Endothelial cell of umbilical vein (primary cell): ENCODE results near the gene IL5RA. TPM values are rescaled to one million over a fixed set of nuclear protein-coding genes. Genes with fewer than 3 reads are reported as not detected.

Experiments
- BruUV-seq: library from RNA; stranded (reverse); fragments of 400-500 nt; replicated peaks from 2 replicates; lab custom pipeline; 2021; lab: Mats Ljungman, UMichigan
- CTCF ChIA-PET: fragments of 300-600, 350-600 bp; sonication (Branson Sonifier 250); formaldehyde crosslinking; loops from one replicate; lab custom pipeline; 2021; ENCODE audit warnings: antibody characterized with exemption, inconsistent platforms; lab: Charles Lee
- POLR2A ChIA-PET: fragments of 300-600, 350-600 bp; sonication (Branson Sonifier 250); formaldehyde crosslinking; loops from one replicate; lab custom pipeline; 2021; ENCODE audit warnings: antibody characterized with exemption, inconsistent platforms; lab: Charles Lee
- DNase-seq: peaks from one replicate; pipeline ENCODE4 v3.0.0-alpha.2; 2011; ENCODE audit warnings: low read depth, low spot score
- FAIRE-seq: peaks from 2 replicates; lab custom pipeline; 2011; peaks lifted over from hg19 to GRCh38; lab: Jason Lieb, UNC
- H2AFZ ChIP-seq: 2 replicates; pipeline ENCODE4 v1.6.0; 2012; ENCODE audit warnings: low read depth, low read length, control low read depth, inconsistent platforms
- H3K27ac ChIP-seq: 2 replicates; pipeline ENCODE4 v1.5.1; 2011; ENCODE audit warnings: low read depth, mild to moderate bottlenecking, control low read depth, low read length, moderate library complexity; ENCODE audit not compliant: insufficient read depth
- H3K27me3 ChIP-seq, 2 experiments: 2 replicates each; pipeline versions ENCODE4 v1.6.0 to v1.6.1; 2011; ENCODE audit warnings: low read length in 2 of 2, mixed read lengths in 1 of 2; ENCODE audit not compliant: control insufficient read depth in 2 of 2, insufficient read depth in 2 of 2
- H3K36me3 ChIP-seq, 2 experiments: 2 replicates in 1 of 2; 3 replicates in 1 of 2; pipeline ENCODE4 v1.5.1; 2011; ENCODE audit warnings: low read length in 2 of 2, mild to moderate bottlenecking in 1 of 2, moderate library complexity in 1 of 2; ENCODE audit not compliant: control insufficient read depth in 2 of 2, insufficient read depth in 2 of 2; ENCODE audit errors: extremely low read depth in 1 of 2
- H3K4me1 ChIP-seq: 3 replicates; pipeline ENCODE4 v1.5.1; 2011; ENCODE audit warnings: mild to moderate bottlenecking, low read length; ENCODE audit not compliant: control insufficient read depth, insufficient read depth; ENCODE audit errors: extremely low read depth
- H3K4me2 ChIP-seq: 2 replicates; pipeline ENCODE4 v1.6.1; 2011; ENCODE audit warnings: low read length, control low read depth, mixed read lengths; ENCODE audit not compliant: insufficient read depth
- H3K4me3 ChIP-seq, 3 experiments: fragments of 200-600 bp in 1 of 3; sonication (generic), shearing (Covaris generic) in 1 of 3; replicated peaks in 1 of 3; 2 replicates each; pipeline ENCODE4 v1.5.1; 2011 to 2016; ENCODE audit warnings: control low read depth in 3 of 3, low read length in 3 of 3, mild to moderate bottlenecking in 2 of 3, inconsistent platforms in 1 of 3, low read depth in 1 of 3, moderate library complexity in 1 of 3; ENCODE audit not compliant: insufficient read depth in 1 of 3
- H3K79me2 ChIP-seq: 2 replicates; pipeline ENCODE4 v1.6.0; 2012; ENCODE audit warnings: low read length, inconsistent platforms; ENCODE audit not compliant: control insufficient read depth, insufficient read depth
- H3K9ac ChIP-seq: replicated peaks from 2 replicates; pipeline ENCODE3; 2011; ENCODE audit warnings: low read length, control low read depth; ENCODE audit not compliant: insufficient read depth; ENCODE audit errors: extremely low read depth
- H3K9me1 ChIP-seq: replicated peaks from 3 replicates; pipeline ENCODE4 v1.6.0; 2011; ENCODE audit warnings: mild to moderate bottlenecking, low read length; ENCODE audit not compliant: control insufficient read depth, insufficient read depth; ENCODE audit errors: extremely low read depth
- H3K9me3 ChIP-seq: replicated peaks from 2 replicates; pipeline ENCODE4 v1.5.1; 2012; ENCODE audit warnings: low read length, inconsistent platforms; ENCODE audit not compliant: control insufficient read depth, insufficient read depth
- H4K20me1 ChIP-seq: replicated peaks from 2 replicates; pipeline ENCODE3; 2011; ENCODE audit warnings: mild to moderate bottlenecking, low read length; ENCODE audit not compliant: control insufficient read depth, insufficient read depth; ENCODE audit errors: extremely low read depth
- CTCF ChIP-seq, 2 donors: IDR thresholded peaks; 1 replicate in 1 of 2; 2 replicates in 1 of 2; pipeline ENCODE4 v1.5.1; 2011; ENCODE audit warnings: low read length in 2 of 2, mild to moderate bottlenecking in 2 of 2, moderate library complexity in 2 of 2, control low read depth in 1 of 2, inconsistent platforms in 1 of 2, low read depth in 1 of 2; ENCODE audit not compliant: insufficient read depth in 1 of 2; ENCODE audit errors: extremely low read depth in 1 of 2
- EZH2 ChIP-seq: IDR thresholded peaks from 2 replicates; pipeline ENCODE4 v1.6.1; 2012; ENCODE audit warnings: borderline replicate concordance, low read depth, mild to moderate bottlenecking, moderate library complexity, low read length, inconsistent platforms; ENCODE audit not compliant: severe bottlenecking
- FOS ChIP-seq: IDR thresholded peaks from 2 replicates; pipeline ENCODE4 v1.6.1; 2011; ENCODE audit warnings: mild to moderate bottlenecking, low read length, moderate library complexity, borderline replicate concordance; ENCODE audit not compliant: insufficient read depth
- GATA2 ChIP-seq: IDR thresholded peaks from 2 replicates; pipeline ENCODE4 v1.7.0; 2011; ENCODE audit warnings: low read depth, mild to moderate bottlenecking, moderate library complexity, mixed read lengths, low read length; ENCODE audit not compliant: insufficient read length, insufficient read depth
- JUN ChIP-seq: IDR thresholded peaks from 2 replicates; pipeline ENCODE4 v1.6.1; 2011; ENCODE audit warnings: borderline replicate concordance, low read depth; ENCODE audit not compliant: insufficient read length, insufficient read depth
- MAX ChIP-seq: IDR thresholded peaks from 2 replicates; pipeline ENCODE4 v1.6.1; 2011; ENCODE audit not compliant: insufficient read depth, insufficient read length
- MYC ChIP-seq: IDR thresholded peaks from one replicate; pipeline ENCODE4 v1.6.1; 2011; ENCODE audit warnings: mild to moderate bottlenecking, low read depth, low read length
- POLR2A ChIP-seq: IDR thresholded peaks from 2 replicates; pipeline ENCODE4 v1.6.1; 2012; ENCODE audit warnings: low read depth, mild to moderate bottlenecking, control low read depth, low read length
- POLR2AphosphoS5 ChIP-seq: IDR thresholded peaks from 2 replicates; pipeline ENCODE4 v1.6.1; 2012; ENCODE audit warnings: low read depth, mild to moderate bottlenecking, control low read depth, low read length, moderate library complexity; ENCODE audit not compliant: insufficient read depth
- dilution Hi-C: fragments of 300-500 bp; cut with MboI; formaldehyde crosslinking; loops from one replicate; pipeline ENCODE4 v1.15.0; 2019; ENCODE audit warnings: low sequenced_read_pairs; ENCODE audit not compliant: extremely low pct_ligation_motif_present
- intact Hi-C: fragments of 100-400 bp; cut with micrococcal nuclease; formaldehyde crosslinking; loops from one replicate; pipeline ENCODE4 v1.10.0; 2022
- polyA plus RNA-seq, 4 experiments: library from polyadenylated mRNA; depleted of rRNA in 3 of 4; stranded (reverse) in 3 of 4; unstranded in 1 of 4; fragments of >200 nt; gene quantifications; 2 replicates each; pipeline versions ENCODE4 v1.2.1 to v1.2.3, GENCODE V29; 2011 to 2012; ENCODE audit warnings: missing spikeins in 1 of 4
- total RNA-seq: library from RNA; stranded (reverse); gene quantifications from 2 replicates; pipeline ENCODE4 v1.2.3, GENCODE V29; 2021

Gene IL5RA
- total and polyA plus RNA-seq, 2 donors (not counting 3 experiments of a cell fraction or from before 2014, with no cell fraction given) = not detected

GRCh38 chr3:3084890-3085289, 25.3 kb downstream of the IL5RA start:
- no peak for FAIRE-seq
- dilution Hi-C loops = no loop called here

More at GRCh38 chr3:3084890-3085289, 25.3 kb downstream of the IL5RA start:
- Histone ChIP-seq H3K9ac (no peak overlapping the region), H3K27ac (no peak overlapping the region), H3K4me3 (no peak overlapping the region), H3K4me2 (no peak overlapping the region), H3K36me3 (no peaks in the 10 kb centered on the region), H3K4me1 (no peaks in the 10 kb centered on the region), H2AFZ (no peak overlapping the region), H3K9me3 (no peaks in the 10 kb centered on the region), H4K20me1 (no peaks in the 10 kb centered on the region), H3K79me2 (no peaks in the 10 kb centered on the region), H3K27me3 (no peaks in the 10 kb centered on the region), H3K9me1 (no peaks in the 10 kb centered on the region)
- intact Hi-C loops = no loop called here
- CTCF ChIA-PET = no interaction called here
- POLR2A ChIA-PET = no interaction called here
- TF ChIP-seq CTCF (IDR thresholded peaks at IDR 0.05; ENCODE audit: extremely low read depth in 1 of 2, insufficient read depth in 1 of 2, low read depth in 1 of 2, low read length in 2 of 2) (no peak), MAX (no peak), POLR2AphosphoS5 (no peak), POLR2A (no peak), JUN (no peak), GATA2 (no peak), FOS (no peak), MYC (no peak), EZH2 (no peak)
- DNase-seq = no peak
- no TSS peak for BruUV-seq
